Left kidney (tissue), 2 donors: ENCODE results near the gene AGPAT1. TPM values are rescaled to one million over a fixed set of nuclear protein-coding genes. Genes with fewer than 3 reads are reported as not detected.
"Not testable (repeated sequence)": the region's sequence is repeated elsewhere in the genome, so short reads cannot be mapped to it uniquely, and the experiment has no call there.

Experiments
- DNase-seq: peaks from one replicate; pipeline ENCODE4 v3.0.0-alpha.2; 2013
- polyA plus RNA-seq: library from polyadenylated mRNA; unstranded; fragments of 120-200 nt; gene quantifications from one replicate; pipeline ENCODE4 v1.2.1, GENCODE V29; 2013; ENCODE audit not compliant: insufficient read length

Gene AGPAT1
- polyA plus RNA-seq, 1 donor: 94.6 TPM

GRCh38 chr6:32149932-32150870, 25.7 kb downstream of the AGPAT1 start:
- no peak for DNase-seq

GRCh38 chr6:32149092-32149755, 26.7 kb downstream of the AGPAT1 start:
- DNase-seq: no peak

GRCh38 chr6:32148289-32149091, 27.4 kb downstream of the AGPAT1 start:
- DNase-seq: peak; percentile 84

- no peak for DNase-seq
Observed at GRCh38 chr6:32147401-32148132, 28.3 kb downstream of the AGPAT1 start.

GRCh38 chr6:32146687-32147086, 29.2 kb downstream of the AGPAT1 start:
- DNase-seq: no peak

GRCh38 chr6:32146287-32146686, 29.6 kb downstream of the AGPAT1 start:
- no peak for DNase-seq

- DNase-seq: not testable (repeated sequence)
Observed at GRCh38 chr6:32144238-32144637, 31.6 kb downstream of the AGPAT1 start.

GRCh38 chr6:32140420-32141046, 35.4 kb downstream of the AGPAT1 start:
- no peak for DNase-seq

GRCh38 chr6:32139590-32139989, 36.3 kb downstream of the AGPAT1 start:
- DNase-seq: no peak

- DNase-seq: no peak
Observed at GRCh38 chr6:32137454-32137853, 38.4 kb downstream of the AGPAT1 start.

- DNase-seq: no peak
Observed at GRCh38 chr6:32133786-32134185, 42.1 kb downstream of the AGPAT1 start.

- no peak for DNase-seq
Observed at GRCh38 chr6:32132110-32132509, 43.8 kb downstream of the AGPAT1 start.

- no peak for DNase-seq
Observed at GRCh38 chr6:32131439-32131948, 44.4 kb downstream of the AGPAT1 start.

- DNase-seq: no peak
Observed at GRCh38 chr6:32129297-32130088, 46.4 kb downstream of the AGPAT1 start.

GRCh38 chr6:32128751-32129296, 47.1 kb downstream of the AGPAT1 start:
- DNase-seq: no peak

GRCh38 chr6:32127717-32128592, 47.9 kb downstream of the AGPAT1 start, which contains the start of gene ATF6B:
TSS of gene ATF6B (minus strand) at chr6:32128246. CDS start at chr6:32128207, 39 bp downstream.
- peak; percentile 99 for DNase-seq

- DNase-seq: no peak
Observed at GRCh38 chr6:32127409-32127716, 48.5 kb downstream of the AGPAT1 start.

- DNase-seq: no peak
Observed at GRCh38 chr6:32126880-32127279, 49.0 kb downstream of the AGPAT1 start.

GRCh38 chr6:32123681-32124080, 52.2 kb downstream of the AGPAT1 start:
- no peak for DNase-seq
